Activated CD4-positive, alpha-beta T cell treated with anti-CD3 and anti-CD28 coated beads, Interleukin-2, amount 10 ng/mL, durations not matched to agents 7 days and 5 days (primary cell): ENCODE measurements around the gene DMRTC2. TPM values are rescaled to one million over a fixed set of nuclear protein-coding genes. Genes with fewer than 3 reads are reported as not detected.

Experiments used
- CTCF ChIA-PET: fragments of 350-600 bp; sonication (Branson Sonifier 250); formaldehyde crosslinking; loops from one replicate; lab custom pipeline; 2021; ENCODE audit warnings: antibody characterized with exemption; lab: Charles Lee
- POLR2A ChIA-PET: fragments of 350-600 bp; sonication (Branson Sonifier 250); formaldehyde crosslinking; loops from one replicate; lab custom pipeline; 2021; ENCODE audit warnings: antibody characterized with exemption; lab: Charles Lee
- DNase-seq: peaks from one replicate; pipeline ENCODE4 v3.0.0-alpha.2; 2020
- H3K27ac Mint-ChIP-seq: one replicate; pipeline ENCODE4 v1.8.0; 2021; ENCODE audit warnings: mild to moderate bottlenecking, moderate library complexity, mixed read lengths
- H3K27me3 Mint-ChIP-seq: one replicate; pipeline ENCODE4 v1.8.0; 2021; ENCODE audit warnings: mixed read lengths
- H3K36me3 Mint-ChIP-seq: one replicate; pipeline ENCODE4 v1.8.0; 2021; ENCODE audit warnings: low read depth, mixed read lengths
- H3K4me1 Mint-ChIP-seq: one replicate; pipeline ENCODE4 v1.8.0; 2021; ENCODE audit warnings: mixed read lengths
- H3K4me3 Mint-ChIP-seq: one replicate; pipeline ENCODE4 v1.8.0; 2021; ENCODE audit warnings: mild to moderate bottlenecking, moderate library complexity, mixed read lengths
- H3K9me3 Mint-ChIP-seq: one replicate; pipeline ENCODE4 v1.8.0; 2021; ENCODE audit warnings: mixed read lengths
- total RNA-seq, 2 experiments: library from RNA; stranded (reverse); gene quantifications; one replicate each; pipeline ENCODE4 v1.2.3, GENCODE V29; 2021

DMRTC2 gene
- total RNA-seq, 2 experiments from 2014 or later = not detected

- Mint-ChIP-seq H3K27ac (peak overlapping the region; percentile 37), H3K4me1 (peaks cover 63% of the 10 kb centered on the region), H3K9me3 (no peaks in the 10 kb centered on the region), H3K27me3 (no peaks in the 10 kb centered on the region), H3K4me3 (peak overlapping the region; percentile 79), H3K36me3 (peaks cover 62% of the 10 kb centered on the region)
- no peak for DNase-seq
- CTCF ChIA-PET = interaction anchor here (1.0 to 2.6 kb wide), 4 partner anchors 10 to 94 kb away, joined by 3 to 14 read pairs (median 4); no protein-coding TSS in a partner anchor
- POLR2A ChIA-PET = interaction anchor here (0.5 to 0.6 kb wide), 2 partner anchors 8 to 11 kb away, joined by 3 to 9 read pairs; no protein-coding TSS in a partner anchor
These were observed 18.5 kb downstream of the DMRTC2 start for GRCh38 chr19:41863209-41863931.

- POLR2A ChIA-PET = no interaction called here
- no peak for DNase-seq
- no peaks in the 10 kb centered on the region for H3K9me3 Mint-ChIP-seq
These were observed 19.5 kb downstream of the DMRTC2 start for GRCh38 chr19:41864374-41864773.

GRCh38 chr19:41866284-41866683 is 21.4 kb downstream of the DMRTC2 start:
- H3K27ac Mint-ChIP-seq = peak overlapping the region; percentile 25
- DNase-seq = no peak
- H3K4me1 Mint-ChIP-seq = peaks cover 80% of the 10 kb centered on the region
- no peaks in the 10 kb centered on the region for H3K9me3 Mint-ChIP-seq
- no peaks in the 10 kb centered on the region for H3K27me3 Mint-ChIP-seq
- H3K36me3 Mint-ChIP-seq = peaks cover 76% of the 10 kb centered on the region
- no peak overlapping the region for H3K4me3 Mint-ChIP-seq
- ChIA-PET POLR2A (no interaction called here), CTCF (interaction anchor here (0.9 to 2.6 kb wide), 2 partner anchors 15 to 23 kb away, joined by 3 to 5 read pairs; no protein-coding TSS in a partner anchor)

More at GRCh38 chr19:41864374-41864773, 19.5 kb downstream of the DMRTC2 start:
- Mint-ChIP-seq H3K36me3 (peaks cover 69% of the 10 kb centered on the region), H3K27me3 (no peaks in the 10 kb centered on the region), H3K4me3 (peak overlapping the region; percentile 33), H3K27ac (peak overlapping the region; percentile 74), H3K4me1 (peaks cover 68% of the 10 kb centered on the region)
- CTCF ChIA-PET = interaction anchor here (1.0 to 2.6 kb wide), 5 partner anchors 9 to 93 kb away, joined by 3 to 14 read pairs (median 4); no protein-coding TSS in a partner anchor

- H3K36me3 Mint-ChIP-seq = peaks cover 71% of the 10 kb centered on the region
- ChIA-PET CTCF (interaction anchor here (0.6 to 1.4 kb wide), 3 partner anchors 9 to 115 kb away, joined by 4 to 5 read pairs (median 4); partner anchors contain the start of gene RPS19), POLR2A (interaction anchor here (0.6 to 1.3 kb wide), 2 partner anchors 8 to 34 kb away, joined by 3 to 5 read pairs; partner anchors contain the start of gene RPS19)
- DNase-seq = no peak
- peak overlapping the region; percentile 77 for H3K27ac Mint-ChIP-seq
- H3K9me3 Mint-ChIP-seq = no peaks in the 10 kb centered on the region
- no peak overlapping the region for H3K4me3 Mint-ChIP-seq
- H3K4me1 Mint-ChIP-seq = peaks cover 80% of the 10 kb centered on the region
- no peaks in the 10 kb centered on the region for H3K27me3 Mint-ChIP-seq
These were observed 23.5 kb downstream of the DMRTC2 start for GRCh38 chr19:41868120-41868988.

- no peak for DNase-seq
- H3K4me1 Mint-ChIP-seq = peaks cover 81% of the 10 kb centered on the region
These were observed 24.1 kb downstream of the DMRTC2 start for GRCh38 chr19:41868989-41869300.

GRCh38 chr19:41869374-41869955 is 24.6 kb downstream of the DMRTC2 start:
- Mint-ChIP-seq H3K4me1 (peaks cover 81% of the 10 kb centered on the region), H3K27me3 (no peaks in the 10 kb centered on the region), H3K36me3 (peaks cover 63% of the 10 kb centered on the region), H3K4me3 (no peak overlapping the region), H3K27ac (peak overlapping the region; percentile 81), H3K9me3 (no peaks in the 10 kb centered on the region)
- ChIA-PET POLR2A (no interaction called here), CTCF (interaction anchor here (1.4 to 2.4 kb wide), 2 partner anchors 9 to 10 kb away, joined by 5 to 27 read pairs; partner anchors contain the start of gene RPS19)
- no peak for DNase-seq

More at GRCh38 chr19:41868989-41869300, 24.1 kb downstream of the DMRTC2 start:
- Mint-ChIP-seq H3K4me3 (no peak overlapping the region), H3K27ac (no peak overlapping the region), H3K9me3 (no peaks in the 10 kb centered on the region), H3K36me3 (peaks cover 68% of the 10 kb centered on the region), H3K27me3 (no peaks in the 10 kb centered on the region)
- POLR2A ChIA-PET = interaction anchor here (1.3 kb wide), 1 partner anchor 9 kb away, joined by 5 read pairs; the partner anchor contains the start of gene RPS19
- CTCF ChIA-PET = interaction anchor here (1.4 kb wide), 1 partner anchor 9 kb away, joined by 5 read pairs; the partner anchor contains the start of gene RPS19

- H3K4me3 Mint-ChIP-seq = no peak overlapping the region
- H3K36me3 Mint-ChIP-seq = peaks cover 56% of the 10 kb centered on the region
- H3K27ac Mint-ChIP-seq = peak overlapping the region; percentile 81
- DNase-seq = no peak
- no peaks in the 10 kb centered on the region for H3K27me3 Mint-ChIP-seq
- H3K9me3 Mint-ChIP-seq = no peaks in the 10 kb centered on the region
- H3K4me1 Mint-ChIP-seq = peaks cover 80% of the 10 kb centered on the region
- ChIA-PET POLR2A (interaction anchor here (1.8 to 2.2 kb wide), 2 partner anchors 10 to 17 kb away, joined by 8 to 11 read pairs; partner anchors contain the start of gene RPS19), CTCF (interaction anchor here (0.7 to 3.5 kb wide), 4 partner anchors 10 to 82 kb away, joined by 3 to 44 read pairs (median 17); partner anchors contain the start of gene RPS19)
These were observed 25.6 kb downstream of the DMRTC2 start for GRCh38 chr19:41870401-41870873.

GRCh38 chr19:41871573-41872383 is 26.9 kb downstream of the DMRTC2 start:
- CTCF ChIA-PET = interaction anchor here (0.9 to 3.5 kb wide), 10 partner anchors 10 to 86 kb away, joined by 3 to 44 read pairs (median 6); partner anchors contain the start of genes RABAC1 and RPS19

GRCh38 chr19:41872384-41872774 is 27.5 kb downstream of the DMRTC2 start:
- Mint-ChIP-seq H3K9me3 (no peaks in the 10 kb centered on the region), H3K27me3 (no peaks in the 10 kb centered on the region), H3K27ac (peak overlapping the region; percentile 99), H3K4me3 (peak overlapping the region; percentile 14), H3K4me1 (peaks cover 92% of the 10 kb centered on the region), H3K36me3 (peaks cover 46% of the 10 kb centered on the region)
- CTCF ChIA-PET = interaction anchor here (0.8 to 3.5 kb wide), 12 partner anchors 9 to 86 kb away, joined by 3 to 44 read pairs (median 6); partner anchors contain the start of genes ARHGEF1, RABAC1 and RPS19
- POLR2A ChIA-PET = interaction anchor here (1.2 kb wide), 1 partner anchor 13 kb away, joined by 4 read pairs; no protein-coding TSS in a partner anchor
- no peak for DNase-seq

More at GRCh38 chr19:41871573-41872383, 26.9 kb downstream of the DMRTC2 start:
- H3K4me3 Mint-ChIP-seq = peak overlapping the region; percentile 65
- DNase-seq = peak; percentile 84
- H3K36me3 Mint-ChIP-seq = peaks cover 46% of the 10 kb centered on the region
- H3K27me3 Mint-ChIP-seq = no peaks in the 10 kb centered on the region
- POLR2A ChIA-PET = interaction anchor here (1.0 to 2.2 kb wide), 4 partner anchors 9 to 16 kb away, joined by 3 to 11 read pairs (median 6); partner anchors contain the start of gene RPS19
- no peaks in the 10 kb centered on the region for H3K9me3 Mint-ChIP-seq
- H3K27ac Mint-ChIP-seq = peak overlapping the region; percentile 99
- peaks cover 86% of the 10 kb centered on the region for H3K4me1 Mint-ChIP-seq

- peak; percentile 71 for DNase-seq
- Mint-ChIP-seq H3K9me3 (no peaks in the 10 kb centered on the region), H3K27me3 (no peaks in the 10 kb centered on the region), H3K36me3 (peaks cover 42% of the 10 kb centered on the region), H3K4me1 (peaks cover 93% of the 10 kb centered on the region), H3K27ac (peak overlapping the region; percentile 99), H3K4me3 (peak overlapping the region; percentile 36)
- POLR2A ChIA-PET = interaction anchor here (1.0 to 1.2 kb wide), 2 partner anchors 13 to 156 kb away, joined by 3 to 4 read pairs; no protein-coding TSS in a partner anchor
- CTCF ChIA-PET = interaction anchor here (0.8 to 3.5 kb wide), 12 partner anchors 8 to 85 kb away, joined by 3 to 44 read pairs (median 8); partner anchors contain the start of genes ARHGEF1, RABAC1 and RPS19
These were observed 28.2 kb downstream of the DMRTC2 start for GRCh38 chr19:41872775-41873647.
